GM20000 (cell line): ENCODE measurements around the gene CD72.
"Not testable (repeated sequence)": the region's sequence is repeated elsewhere in the genome, so short reads cannot be mapped to it uniquely, and the experiment has no call there.

ENCODE experiments used
- DNase-seq: peaks from one replicate; pipeline ENCODE4 v3.0.0; 2012; ENCODE audit warnings: low spot score
- CTCF ChIP-seq: IDR thresholded peaks from 2 replicates; pipeline ENCODE4 v1.5.1; 2012; ENCODE audit warnings: mild to moderate bottlenecking, control low read depth; ENCODE audit errors: extremely low read depth, missing control alignments

CD72 gene

GRCh38 chr9:35617548-35617947, 665 bp downstream of the CD72 start:
- TF ChIP-seq CTCF, result no peak
- DNase-seq, result no peak

- DNase-seq, result peak; percentile 84
- no peak for TF ChIP-seq CTCF
These were observed 1.3 kb downstream of the CD72 start for GRCh38 chr9:35616681-35617459.

GRCh38 chr9:35615981-35616680, 2.1 kb downstream of the CD72 start:
- no peak for DNase-seq
- TF ChIP-seq CTCF, result no peak

GRCh38 chr9:35612843-35613242, 5.4 kb downstream of the CD72 start:
- DNase-seq, result no peak
- no peak for TF ChIP-seq CTCF

- DNase-seq, result not testable (repeated sequence)
These were observed 6.1 kb downstream of the CD72 start for GRCh38 chr9:35612066-35612465.

GRCh38 chr9:35611230-35611797, 6.9 kb downstream of the CD72 start:
- TF ChIP-seq CTCF, result peak; percentile 62
- peak; percentile 73 for DNase-seq

- TF ChIP-seq CTCF, result no peak
These were observed 8.4 kb downstream of the CD72 start for GRCh38 chr9:35609820-35610163.

More at GRCh38 chr9:35609820-35610163, 8.4 kb downstream of the CD72 start:
- DNase-seq, result no peak
